Activated T-cell treated with anti-CD3 and anti-CD28 coated beads, Interleukin-2, amount 50 U/mL, for 72 hours (primary cell): ENCODE data around the gene MSH4. TPM values are rescaled to one million over a fixed set of nuclear protein-coding genes. Genes with fewer than 3 reads are reported as not detected.
"Not testable (repeated sequence)": the region's sequence is repeated elsewhere in the genome, so short reads cannot be mapped to it uniquely, and the experiment has no call there.

ENCODE experiments used
- ATAC-seq, 2 donors: fragments of 150-1000 bp; cut with Tn5 transposase; replicated peaks in 1 of 2; 2 replicates each; pipeline ENCODE4 v1.10.0; 2021; ENCODE audit warnings: moderate library complexity in 2 of 2, mild to moderate bottlenecking in 1 of 2
- DNase-seq, 2 donors: peaks; one replicate each; pipeline ENCODE4 v3.0.0; 2021 to 2022; ENCODE audit warnings: mixed read lengths in 1 of 2
- H3K27ac Mint-ChIP-seq: one replicate; pipeline ENCODE4 v1.8.0; 2022; ENCODE audit warnings: mild to moderate bottlenecking, moderate library complexity, mixed read lengths
- H3K27me3 Mint-ChIP-seq: one replicate; pipeline ENCODE4 v1.8.0; 2022; ENCODE audit warnings: low read depth, mixed read lengths
- H3K36me3 Mint-ChIP-seq, 2 donors: one replicate each; pipeline ENCODE4 v1.8.0; 2022; ENCODE audit warnings: mixed read lengths in 2 of 2, mild to moderate bottlenecking in 1 of 2; ENCODE audit not compliant: insufficient read depth in 2 of 2
- H3K4me1 Mint-ChIP-seq: one replicate; pipeline ENCODE4 v1.8.0; 2022; ENCODE audit warnings: low read depth, mixed read lengths
- H3K4me3 Mint-ChIP-seq, 2 donors: one replicate each; pipeline ENCODE4 v1.8.0; 2022; ENCODE audit warnings: mild to moderate bottlenecking in 2 of 2, mixed read lengths in 2 of 2, moderate library complexity in 2 of 2
- H3K9me3 Mint-ChIP-seq, 2 donors: one replicate each; pipeline ENCODE4 v1.8.0; 2022; ENCODE audit warnings: mixed read lengths in 2 of 2
- total RNA-seq, 2 donors: library from RNA; stranded (reverse); gene quantifications; one replicate each; pipeline ENCODE4 v1.2.3, GENCODE V29; 2022

Gene MSH4
- under 1 TPM; 0.65 to 0.99 TPM for total RNA-seq

- peak; percentile 9 to 11 for ATAC-seq
- Mint-ChIP-seq H3K36me3 (peaks cover 3 to 36% of the 10 kb centered on the region in 2 donors), H3K4me1 (peaks cover 25% of the 10 kb centered on the region), H3K4me3 (no peak within 1 kb of the TSS), H3K27ac (no peak within 1 kb of the TSS), H3K27me3 (no peaks in the 10 kb centered on the region), H3K9me3 (no peaks in the 10 kb centered on the region)
- DNase-seq: no peak
Measured at GRCh38 chr1:75796376-75797272, at the start of gene MSH4. TSS of gene MSH4 (plus strand) at chr1:75796882. CDS start at chr1:75796986, 104 bp downstream.

GRCh38 chr1:75757210-75757609 lies 39.5 kb upstream of the MSH4 start:
- peaks cover 13 to 53% of the 10 kb centered on the region in 2 donors for H3K36me3 Mint-ChIP-seq
- H3K4me1 Mint-ChIP-seq, H3K27ac Mint-ChIP-seq, H3K9me3 Mint-ChIP-seq, ATAC-seq, H3K27me3 Mint-ChIP-seq, DNase-seq, H3K4me3 Mint-ChIP-seq: not testable (repeated sequence)

DNA sequence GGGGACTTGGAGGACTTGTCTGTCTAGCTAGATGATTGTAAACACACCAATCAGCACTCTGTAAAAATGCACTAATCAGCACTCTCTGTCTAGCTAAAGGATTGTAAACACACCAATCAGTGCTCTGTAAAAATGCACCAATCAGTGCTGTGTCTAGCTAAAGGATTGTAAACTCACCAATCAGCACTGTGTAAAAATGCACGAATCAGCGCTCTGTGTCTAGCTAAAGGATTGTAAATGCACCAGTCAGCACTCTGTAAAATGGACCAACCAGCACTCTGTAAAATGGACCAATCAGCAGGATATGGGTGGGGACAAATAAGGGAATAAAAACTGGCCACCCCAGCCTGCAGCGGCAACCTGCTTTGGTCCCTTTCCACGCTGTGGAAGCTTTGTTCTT lies 38.1 kb upstream of the MSH4 start:
- peaks cover 11 to 40% of the 10 kb centered on the region in 2 donors for H3K36me3 Mint-ChIP-seq
- not testable (repeated sequence) for H3K4me3 Mint-ChIP-seq, H3K9me3 Mint-ChIP-seq, H3K27me3 Mint-ChIP-seq, ATAC-seq, H3K27ac Mint-ChIP-seq, H3K4me1 Mint-ChIP-seq, DNase-seq

DNA sequence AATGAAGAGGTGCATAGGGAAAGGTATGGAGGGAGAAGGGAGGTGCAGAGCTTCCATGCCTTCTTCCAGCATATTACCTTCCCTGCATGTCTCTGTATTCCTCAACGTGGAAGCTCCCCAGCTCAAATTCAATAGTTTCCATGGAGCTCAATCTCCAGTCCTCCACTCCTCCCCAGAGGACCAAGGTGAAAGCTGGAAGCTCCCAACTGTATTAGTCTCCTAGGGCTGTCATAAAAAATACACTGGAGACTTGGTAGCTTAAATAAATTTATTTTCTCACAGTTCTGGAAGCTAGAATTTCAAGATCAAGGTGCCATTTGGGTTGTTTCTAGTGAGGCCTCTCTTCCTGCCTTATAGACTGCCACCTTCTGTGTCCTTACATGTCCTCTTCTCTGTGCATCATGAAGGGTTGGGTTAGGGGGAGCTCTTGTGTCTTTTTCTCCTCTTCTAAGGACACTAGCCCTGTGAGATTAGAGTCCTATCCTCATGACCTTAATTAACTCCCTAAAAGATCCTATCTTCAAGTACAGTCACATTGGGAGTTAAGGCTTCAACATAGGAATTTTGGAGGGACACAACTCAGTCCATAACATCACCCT lies 32.5 kb upstream of the MSH4 start:
- no peak overlapping the region for H3K4me3 Mint-ChIP-seq
- H3K9me3 Mint-ChIP-seq: no peaks in the 10 kb centered on the region
- no peaks in the 10 kb centered on the region for H3K27me3 Mint-ChIP-seq
- no peaks in the 10 kb centered on the region for H3K4me1 Mint-ChIP-seq
- no peak for DNase-seq
- ATAC-seq: no peak
- peaks cover 0 to 4% of the 10 kb centered on the region in 2 donors for H3K36me3 Mint-ChIP-seq
- no peak overlapping the region for H3K27ac Mint-ChIP-seq

- DNase-seq: no peak
- peaks cover 0 to 4% of the 10 kb centered on the region in 2 donors for H3K36me3 Mint-ChIP-seq
- no peaks in the 10 kb centered on the region for H3K4me1 Mint-ChIP-seq
- no peaks in the 10 kb centered on the region for H3K27me3 Mint-ChIP-seq
- H3K9me3 Mint-ChIP-seq: no peaks in the 10 kb centered on the region
- ATAC-seq: no peak
- H3K27ac Mint-ChIP-seq: no peak overlapping the region
- no peak overlapping the region for H3K4me3 Mint-ChIP-seq
Measured at GRCh38 chr1:75765697-75766355, 30.9 kb upstream of the MSH4 start.

- Mint-ChIP-seq H3K4me3 (no peak overlapping the region), H3K27ac (no peak overlapping the region), H3K9me3 (no peaks in the 10 kb centered on the region), H3K36me3 (no peaks in the 10 kb centered on the region), H3K4me1 (no peaks in the 10 kb centered on the region), H3K27me3 (no peaks in the 10 kb centered on the region)
- DNase-seq (no peak), ATAC-seq (no peak)
Measured at GRCh38 chr1:75768016-75768415, 28.7 kb upstream of the MSH4 start.

DNA sequence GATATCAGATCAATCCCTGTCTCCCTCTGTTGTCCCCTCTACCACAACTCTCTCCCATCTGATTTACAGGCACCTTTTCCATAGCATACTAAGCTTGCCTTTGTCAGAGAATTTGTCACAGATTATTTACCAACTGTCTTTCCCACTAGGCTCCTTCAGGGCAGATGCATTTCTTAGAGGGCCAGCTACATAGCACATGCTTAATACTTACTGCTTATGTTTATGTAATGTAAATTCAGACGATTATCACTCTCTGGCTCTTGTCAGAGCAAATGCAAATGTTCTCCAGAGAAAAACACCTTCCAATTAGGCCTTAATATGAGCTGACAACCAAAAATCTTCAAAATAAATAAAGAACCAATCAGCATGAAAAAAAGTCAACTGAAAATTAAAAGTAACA lies 25.9 kb upstream of the MSH4 start:
- Mint-ChIP-seq H3K36me3 (peaks cover under 1 to 2% of the 10 kb centered on the region in 2 donors), H3K9me3 (no peaks in the 10 kb centered on the region), H3K4me1 (no peaks in the 10 kb centered on the region), H3K27ac (no peak overlapping the region), H3K27me3 (peaks cover 6% of the 10 kb centered on the region), H3K4me3 (no peak overlapping the region)
- DNase-seq: no peak
- ATAC-seq: no peak

DNA sequence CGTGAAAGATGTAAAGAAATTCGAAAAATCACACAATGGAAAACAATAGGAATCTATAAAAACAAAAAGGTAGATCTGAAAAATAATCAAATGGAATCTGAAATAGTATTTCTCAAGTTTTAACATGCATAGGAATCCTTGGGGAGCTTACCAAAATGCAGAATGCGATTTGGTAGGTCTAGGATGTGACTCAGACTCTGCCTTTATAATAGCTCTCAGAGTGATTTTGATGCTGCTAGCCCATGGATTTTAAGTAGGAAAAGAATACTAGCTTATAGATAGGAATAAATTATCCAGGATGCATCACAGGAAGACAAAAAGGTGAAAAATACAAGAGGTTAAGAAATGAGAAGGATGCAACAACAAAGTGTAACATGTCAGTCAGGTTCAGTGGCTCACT lies 24.7 kb upstream of the MSH4 start:
- Mint-ChIP-seq H3K27ac (no peak overlapping the region), H3K4me3 (no peak overlapping the region), H3K4me1 (no peaks in the 10 kb centered on the region), H3K36me3 (peaks cover 1 to 2% of the 10 kb centered on the region in 2 donors), H3K27me3 (peaks cover 6% of the 10 kb centered on the region), H3K9me3 (no peaks in the 10 kb centered on the region)
- DNase-seq (no peak), ATAC-seq (no peak)

GRCh38 chr1:75777812-75778211 lies 18.9 kb upstream of the MSH4 start:
- H3K36me3 Mint-ChIP-seq, H3K27ac Mint-ChIP-seq, DNase-seq, H3K4me3 Mint-ChIP-seq, H3K4me1 Mint-ChIP-seq, ATAC-seq, H3K9me3 Mint-ChIP-seq: not testable (repeated sequence)
- H3K27me3 Mint-ChIP-seq: peaks cover 14% of the 10 kb centered on the region

DNA sequence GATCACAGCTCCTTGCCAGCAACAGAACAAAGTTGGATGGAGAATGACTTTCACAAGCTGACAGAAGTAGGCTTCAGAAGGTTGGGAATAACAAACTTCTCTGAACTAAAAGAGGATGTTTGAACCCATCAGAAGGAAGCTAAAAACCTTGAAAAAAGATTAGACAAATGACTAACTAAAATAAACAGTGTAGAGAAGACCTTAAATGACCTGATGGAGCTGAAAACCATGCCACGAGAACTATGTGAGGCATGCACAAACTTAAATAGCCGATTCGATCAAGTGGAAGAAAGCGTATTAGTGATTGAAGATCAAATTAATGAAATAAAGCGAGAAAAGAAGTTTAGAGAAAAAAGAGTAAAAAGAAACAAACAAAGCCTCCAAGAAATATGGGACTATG lies 18.0 kb upstream of the MSH4 start:
- not testable (repeated sequence) for DNase-seq, ATAC-seq, H3K4me1 Mint-ChIP-seq, H3K27ac Mint-ChIP-seq, H3K9me3 Mint-ChIP-seq, H3K36me3 Mint-ChIP-seq, H3K4me3 Mint-ChIP-seq
- peaks cover 14% of the 10 kb centered on the region for H3K27me3 Mint-ChIP-seq

- ATAC-seq, DNase-seq, H3K9me3 Mint-ChIP-seq, H3K36me3 Mint-ChIP-seq, H3K4me1 Mint-ChIP-seq: not testable (repeated sequence)
- H3K27me3 Mint-ChIP-seq: peaks cover 10% of the 10 kb centered on the region
- peak overlapping the region; percentile 28 for H3K27ac Mint-ChIP-seq
- H3K4me3 Mint-ChIP-seq: peak overlapping the region in 1 of 2 donors; percentile 13
Measured at GRCh38 chr1:75780183-75780582, 16.5 kb upstream of the MSH4 start.

GRCh38 chr1:75783920-75784319 lies 12.8 kb upstream of the MSH4 start:
- not testable (repeated sequence) for H3K27me3 Mint-ChIP-seq, H3K9me3 Mint-ChIP-seq, DNase-seq, H3K27ac Mint-ChIP-seq, ATAC-seq
- Mint-ChIP-seq H3K36me3 (peaks cover 10 to 25% of the 10 kb centered on the region in 2 donors), H3K4me1 (peaks cover 15% of the 10 kb centered on the region), H3K4me3 (peak overlapping the region; percentile 31 to 35)

DNA sequence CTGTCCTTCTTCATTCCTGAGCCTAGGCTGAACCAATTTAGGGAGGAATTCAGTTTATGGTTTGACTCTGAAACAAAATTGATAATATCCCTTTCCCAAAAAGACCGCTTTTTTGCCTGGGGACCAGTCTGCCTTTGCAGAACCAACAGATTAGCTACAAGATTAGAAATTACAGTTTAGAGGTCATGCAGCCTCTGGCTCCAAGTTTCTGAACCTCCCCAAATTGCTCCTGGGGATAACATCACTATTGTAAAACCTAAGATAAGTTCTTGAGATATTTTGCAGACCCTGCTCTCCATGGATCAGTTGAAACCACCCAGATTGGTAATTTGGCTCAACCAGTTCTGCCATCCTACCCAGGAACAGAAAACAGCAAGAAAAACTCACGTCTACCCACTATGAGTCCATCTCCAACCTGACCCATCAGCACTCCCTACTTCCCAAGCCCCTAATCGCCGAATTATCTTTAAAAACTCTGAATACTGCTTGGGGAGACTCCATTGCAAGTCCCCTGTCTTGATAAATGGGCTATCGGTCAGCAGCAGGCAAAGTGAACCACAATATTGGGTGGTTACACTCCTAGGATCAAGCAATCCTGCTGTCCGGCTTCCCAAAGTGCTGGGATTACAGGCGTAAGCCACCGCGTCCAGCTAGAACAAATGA lies 11.2 kb upstream of the MSH4 start:
- H3K27me3 Mint-ChIP-seq: peaks cover 2% of the 10 kb centered on the region
- peaks cover 1 to 2% of the 10 kb centered on the region in 2 donors for H3K9me3 Mint-ChIP-seq
- H3K27ac Mint-ChIP-seq: peak overlapping the region; percentile 100
- peaks cover 14 to 40% of the 10 kb centered on the region in 2 donors for H3K36me3 Mint-ChIP-seq
- ATAC-seq (peak; percentile 18 to 27), DNase-seq (no peak)
- H3K4me3 Mint-ChIP-seq: peak overlapping the region; percentile 98 to 99
- peaks cover 30% of the 10 kb centered on the region for H3K4me1 Mint-ChIP-seq
